Colonic mucosa (tissue), 4 donors: ENCODE data around the gene GSTM2. TPM values are rescaled to one million over a fixed set of nuclear protein-coding genes. Genes with fewer than 3 reads are reported as not detected.

Experiments used
- DNase-seq: peaks from one replicate; pipeline ENCODE4 v3.0.0-alpha.2; 2020
- H3K27ac ChIP-seq: fragments of 200-600 bp; one replicate; pipeline ENCODE4 v1.8.0; 2021
- H3K27me3 ChIP-seq: fragments of 200-600 bp; one replicate; pipeline ENCODE4 v1.8.0; 2021
- H3K36me3 ChIP-seq: fragments of 200-600 bp; one replicate; pipeline ENCODE4 v1.8.0; 2021
- H3K4me1 ChIP-seq: fragments of 200-600 bp; one replicate; pipeline ENCODE4 v1.8.0; 2021; ENCODE audit warnings: mild to moderate bottlenecking
- H3K4me3 ChIP-seq: fragments of 200-600 bp; one replicate; pipeline ENCODE4 v1.8.0; 2021
- H3K9ac ChIP-seq, 2 donors: one replicate each; pipeline ENCODE4 v1.7.0; 2013; ENCODE audit warnings: control low read depth in 2 of 2, low read depth in 2 of 2, low read length in 2 of 2
- H3K9me3 ChIP-seq: fragments of 200-600 bp; one replicate; pipeline ENCODE4 v1.8.0; 2021
- intact Hi-C: fragments of 100-400 bp; cut with DNase I; formaldehyde crosslinking; loops from one replicate; pipeline ENCODE4 v1.14.1; 2022
- total RNA-seq, 2 donors: library from RNA; stranded (reverse); fragmentation: NEBNext Ultra II Directional in 1 of 2; extraction: Animal tissue kit (Norgen Biotek cat#: 25700) in 1 of 2; gene quantifications; one replicate each; pipeline ENCODE4 v1.2.1, GENCODE V29; 2021
- TF ChIP-seq, protein P1 (sequence below): fragments of 200-600 bp; IDR thresholded peaks from one replicate; pipeline ENCODE4 v1.8.0; 2022; ENCODE audit warnings: antibody characterized with exemption, mild to moderate bottlenecking
- donor health status: healthy.
- donor health status: DM: no; HTN: no; CAD: no.
- donor health status: DM: no; HTN: no; CAD: no.

The GSTM2 gene
- total RNA-seq, 2 donors from 2014 or later = 18.5 to 20.7 TPM

DNA sequence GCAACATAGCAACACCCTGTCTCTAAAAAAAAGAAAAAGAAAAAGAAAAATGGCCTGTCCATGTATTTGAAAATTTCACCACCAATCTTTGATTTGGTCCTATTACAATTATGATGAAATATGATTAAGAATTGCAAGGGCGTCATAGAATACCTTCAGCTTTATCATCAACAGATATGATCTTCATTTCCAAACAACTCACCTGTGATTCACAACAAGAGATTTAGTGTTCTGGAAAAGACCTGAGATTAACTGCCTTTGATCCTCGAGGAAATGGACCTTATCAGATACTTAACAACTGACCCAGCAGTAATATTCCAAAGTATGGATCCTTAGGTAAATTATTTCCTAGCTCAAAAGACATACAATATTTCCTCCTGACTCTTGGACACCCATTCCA, 15.5 kb upstream of the GSTM2 start:
- Histone ChIP-seq H3K9ac (no peak overlapping the region), H3K4me1 (no peaks in the 10 kb centered on the region), H3K27me3 (no peaks in the 10 kb centered on the region), H3K27ac (no peak overlapping the region), H3K4me3 (no peak overlapping the region), H3K9me3 (no peaks in the 10 kb centered on the region), H3K36me3 (no peaks in the 10 kb centered on the region)
- TF ChIP-seq, protein P1, sequence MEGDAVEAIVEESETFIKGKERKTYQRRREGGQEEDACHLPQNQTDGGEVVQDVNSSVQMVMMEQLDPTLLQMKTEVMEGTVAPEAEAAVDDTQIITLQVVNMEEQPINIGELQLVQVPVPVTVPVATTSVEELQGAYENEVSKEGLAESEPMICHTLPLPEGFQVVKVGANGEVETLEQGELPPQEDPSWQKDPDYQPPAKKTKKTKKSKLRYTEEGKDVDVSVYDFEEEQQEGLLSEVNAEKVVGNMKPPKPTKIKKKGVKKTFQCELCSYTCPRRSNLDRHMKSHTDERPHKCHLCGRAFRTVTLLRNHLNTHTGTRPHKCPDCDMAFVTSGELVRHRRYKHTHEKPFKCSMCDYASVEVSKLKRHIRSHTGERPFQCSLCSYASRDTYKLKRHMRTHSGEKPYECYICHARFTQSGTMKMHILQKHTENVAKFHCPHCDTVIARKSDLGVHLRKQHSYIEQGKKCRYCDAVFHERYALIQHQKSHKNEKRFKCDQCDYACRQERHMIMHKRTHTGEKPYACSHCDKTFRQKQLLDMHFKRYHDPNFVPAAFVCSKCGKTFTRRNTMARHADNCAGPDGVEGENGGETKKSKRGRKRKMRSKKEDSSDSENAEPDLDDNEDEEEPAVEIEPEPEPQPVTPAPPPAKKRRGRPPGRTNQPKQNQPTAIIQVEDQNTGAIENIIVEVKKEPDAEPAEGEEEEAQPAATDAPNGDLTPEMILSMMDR = no peak
- DNase-seq = no peak
- intact Hi-C loops = no loop called here

DNA sequence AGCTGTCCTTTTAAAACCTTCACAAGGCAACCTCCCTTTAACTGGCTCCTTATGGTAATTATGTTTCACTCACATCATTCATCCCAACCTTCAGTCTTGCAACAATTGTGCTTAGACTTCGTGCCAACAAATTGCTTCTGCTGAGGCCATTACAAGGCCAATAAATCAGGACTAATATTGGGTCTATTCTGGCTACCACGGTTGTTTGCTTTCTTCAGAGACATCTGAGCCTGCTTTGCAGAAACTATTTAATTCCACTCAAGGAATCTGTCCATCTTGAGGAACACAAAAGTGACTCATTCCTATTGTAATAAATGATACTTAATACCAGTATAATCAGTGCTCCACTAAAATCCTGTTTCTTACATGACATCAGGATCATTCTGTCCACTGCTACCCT, 14.6 kb upstream of the GSTM2 start:
- Histone ChIP-seq H3K36me3 (no peaks in the 10 kb centered on the region), H3K4me1 (no peaks in the 10 kb centered on the region), H3K9me3 (no peaks in the 10 kb centered on the region), H3K27me3 (no peaks in the 10 kb centered on the region), H3K9ac (no peak overlapping the region), H3K4me3 (no peak overlapping the region), H3K27ac (no peak overlapping the region)
- TF ChIP-seq, protein P1 = no peak
- intact Hi-C loops = no loop called here
- DNase-seq = no peak

DNA sequence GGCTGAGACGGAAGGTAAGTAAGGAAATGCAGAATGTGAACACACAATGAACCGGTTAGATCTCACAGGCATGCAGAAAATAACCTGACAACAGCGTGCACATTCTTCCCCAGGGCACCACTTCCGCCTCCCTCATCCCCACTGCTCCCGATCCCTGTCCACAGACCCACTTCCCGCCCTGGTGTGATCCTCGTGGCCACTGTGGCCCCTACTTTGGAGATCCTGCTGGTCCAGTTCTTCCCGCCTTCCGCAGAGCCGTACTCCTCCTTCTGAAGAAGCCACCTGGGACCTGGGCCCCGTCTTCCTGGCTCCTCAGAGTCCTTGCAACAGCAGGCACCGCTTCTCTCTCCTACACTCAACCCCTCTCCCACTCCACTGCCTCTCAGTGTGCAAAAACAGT, 13.3 kb upstream of the GSTM2 start:
- Histone ChIP-seq H3K9me3 (no peaks in the 10 kb centered on the region), H3K4me3 (no peak overlapping the region), H3K27ac (no peak overlapping the region), H3K4me1 (no peaks in the 10 kb centered on the region), H3K36me3 (no peaks in the 10 kb centered on the region), H3K27me3 (no peaks in the 10 kb centered on the region), H3K9ac (no peak overlapping the region)
- intact Hi-C loops = no loop called here
- DNase-seq = no peak
- TF ChIP-seq, protein P1 = no peak

DNA sequence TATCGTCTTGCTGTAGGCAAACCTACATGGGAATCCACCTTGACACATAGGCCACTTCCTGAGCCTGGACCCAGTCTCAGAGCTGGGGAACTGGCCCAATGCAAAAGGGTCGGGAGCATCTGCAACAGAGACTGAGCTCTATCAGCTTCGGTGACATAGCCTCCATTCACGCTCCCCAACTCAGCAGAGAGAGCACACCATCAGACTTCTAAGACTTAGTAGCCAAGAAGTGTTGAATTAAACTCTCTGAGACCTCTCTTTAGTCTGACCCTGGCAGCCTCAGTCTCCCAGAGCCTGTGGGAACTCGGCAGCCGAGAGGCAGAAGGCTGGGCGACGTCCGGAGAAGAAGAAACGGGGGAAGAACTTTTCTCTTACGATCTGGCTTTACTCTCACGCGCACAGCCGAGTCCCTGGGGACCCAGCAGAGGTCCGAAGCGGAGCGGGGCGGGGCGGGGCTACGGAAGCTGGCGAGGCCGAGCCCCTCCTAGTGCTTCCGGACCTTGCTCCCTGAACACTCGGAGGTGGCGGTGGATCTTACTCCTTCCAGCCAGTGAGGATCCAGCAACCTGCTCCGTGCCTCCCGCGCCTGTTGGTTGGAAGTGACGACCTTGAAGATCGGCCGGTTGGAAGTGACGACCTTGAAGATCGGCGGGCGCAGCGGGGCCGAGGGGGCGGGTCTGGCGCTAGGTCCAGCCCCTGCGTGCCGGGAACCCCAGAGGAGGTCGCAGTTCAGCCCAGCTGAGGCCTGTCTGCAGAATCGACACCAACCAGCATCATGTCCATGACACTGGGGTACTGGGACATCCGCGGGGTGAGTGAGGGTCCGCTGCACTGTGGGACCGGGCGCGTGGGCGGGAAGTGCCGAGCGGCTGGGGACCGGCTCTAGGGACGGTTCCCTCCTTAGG, 12.0 kb upstream of the GSTM2 start, which contains the start of gene GSTM4:
Gene GSTM4 (plus strand): TSS at position 485 of the 905 bp plus-strand sequence. CDS start 291 bp downstream, at position 776.
- no peaks in the 10 kb centered on the region for H3K9me3 ChIP-seq
- no peaks in the 10 kb centered on the region for H3K27me3 ChIP-seq
- H3K4me3 ChIP-seq = peak within 1 kb of the TSS; percentile 62
- peak; percentile 93 for DNase-seq
- intact Hi-C loops = no loop called here
- peak within 1 kb of the TSS; percentile 62 for H3K27ac ChIP-seq
- H3K9ac ChIP-seq = peak within 1 kb of the TSS; percentile 85 to 98
- no peaks in the 10 kb centered on the region for H3K36me3 ChIP-seq
- TF ChIP-seq, protein P1 = no peak
- H3K4me1 ChIP-seq = no peaks in the 10 kb centered on the region

DNA sequence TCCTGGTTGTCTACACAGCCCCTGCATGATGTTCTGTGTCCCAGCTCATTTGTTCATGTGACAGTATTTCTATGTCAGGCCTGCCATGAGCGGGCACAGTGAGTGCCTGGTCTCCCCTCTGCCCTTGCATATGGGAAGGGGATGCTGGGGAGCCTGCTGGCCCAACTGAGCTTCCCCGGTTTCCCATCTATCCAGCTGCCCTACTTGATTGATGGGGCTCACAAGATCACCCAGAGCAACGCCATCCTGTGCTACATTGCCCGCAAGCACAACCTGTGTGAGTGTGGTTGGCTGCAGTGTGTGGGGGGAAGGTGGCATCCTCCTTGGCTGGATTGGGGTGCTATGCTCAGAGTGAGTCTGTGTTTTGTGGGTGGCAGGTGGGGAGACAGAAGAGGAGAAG, 10.5 kb upstream of the GSTM2 start:
- intact Hi-C loops = no loop called here
- Histone ChIP-seq H3K9me3 (no peaks in the 10 kb centered on the region), H3K27ac (no peak overlapping the region), H3K9ac (no peak overlapping the region), H3K4me1 (no peaks in the 10 kb centered on the region), H3K4me3 (no peak overlapping the region), H3K36me3 (no peaks in the 10 kb centered on the region), H3K27me3 (no peaks in the 10 kb centered on the region)
- no peak for DNase-seq
- TF ChIP-seq, protein P1 = no peak
